ENCODE measurements around the gene PSMD8. TPM values are rescaled to one million over a fixed set of nuclear protein-coding genes. Genes with fewer than 3 reads are reported as not detected.

The PSMD8 gene
- total and polyA plus RNA-seq, 2 of the 8 experiments (the other 6 are each of a cell fraction or from before 2014, with no cell fraction given), result 170 to 486 TPM

DNA sequence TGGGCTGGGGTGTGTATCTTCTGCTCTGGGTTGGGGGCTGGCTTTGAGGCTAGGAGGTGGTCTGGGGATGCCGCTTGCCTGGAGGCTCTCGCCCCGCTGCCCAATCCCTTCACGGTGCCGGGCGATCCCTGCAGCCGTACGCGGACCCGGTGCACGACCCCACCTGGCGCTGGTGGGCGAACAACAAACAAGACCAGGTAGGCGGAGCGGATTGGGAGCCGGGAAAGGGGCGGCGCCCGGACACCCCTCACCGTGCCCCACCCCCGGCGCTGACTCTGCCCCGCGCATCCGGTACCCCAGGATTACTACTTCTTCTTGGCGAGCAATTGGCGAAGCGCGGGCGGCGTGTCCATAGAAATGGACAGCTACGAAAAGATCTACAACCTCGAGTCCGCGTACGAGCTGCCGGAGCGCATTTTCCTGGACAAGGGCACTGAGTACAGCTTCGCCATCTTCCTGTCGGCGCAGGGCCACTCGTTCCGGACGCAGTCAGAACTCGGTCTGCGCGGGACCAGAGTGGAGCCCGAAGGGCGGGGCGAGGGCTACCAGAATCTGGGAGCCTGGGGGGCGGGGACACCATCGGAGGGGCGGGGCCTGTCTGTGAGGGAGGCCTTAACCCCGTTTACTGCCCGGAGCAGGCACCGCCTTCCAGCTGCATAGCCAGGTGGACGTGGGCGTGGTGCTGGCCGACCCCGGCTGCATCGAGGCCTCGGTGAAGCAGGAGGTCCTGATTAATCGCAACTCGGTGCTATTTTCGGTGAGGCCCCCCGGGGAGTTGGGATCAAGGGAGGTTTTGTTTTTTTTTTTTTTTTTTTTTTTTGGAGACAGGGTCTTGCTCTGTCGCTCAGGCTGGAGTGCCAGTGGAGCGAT is 12.1 kb upstream of the PSMD8 start (continued):
- peak; percentile 19 for TF ChIP-seq NRF1 (IDR thresholded peaks at IDR 0.05; ENCODE audit: low read depth, low read length)
- TF ChIP-seq POLR2A (IDR thresholded peaks at IDR 0.05; ENCODE audit: control extremely low read depth in 1 of 2, low read depth in 2 of 2, low read length in 2 of 2), result peak in 1 of 2 experiments; percentile 62; a peak in 2 of 3 replicates
- TF ChIP-seq GABPA (IDR thresholded peaks at IDR 0.05; ENCODE audit: borderline replicate concordance, insufficient read depth, low read length), result no peak
- no peak for TF ChIP-seq RXRA (IDR thresholded peaks at IDR 0.05; ENCODE audit: insufficient read depth, low read depth, low read length)
- peak; percentile 88; the same call in 1 of the 2 replicates for TF ChIP-seq RBBP5 (IDR thresholded peaks at IDR 0.05; ENCODE audit: borderline replicate concordance, low read depth, low read length)
- TF ChIP-seq TCF12 (IDR thresholded peaks at IDR 0.05; ENCODE audit: low read depth, low read length), result no peak
- TF ChIP-seq ASH2L (IDR thresholded peaks at IDR 0.05; ENCODE audit: low read length), result peak; percentile 78
- peak; percentile 63 for TF ChIP-seq TAF7 (optimal IDR thresholded peaks at IDR 0.05; ENCODE audit: borderline replicate concordance, low read depth, low read length)
- no peak for TF ChIP-seq USF2 (IDR thresholded peaks at IDR 0.05; ENCODE audit: low read length)
- no peak for TF ChIP-seq KDM5A (IDR thresholded peaks at IDR 0.05; ENCODE audit: low read length)
- no peak for TF ChIP-seq RFX5 (IDR thresholded peaks at IDR 0.05; ENCODE audit: borderline replicate concordance, low read depth, low read length)
- no peak for TF ChIP-seq SRF (IDR thresholded peaks at IDR 0.05; ENCODE audit: low read depth, low read length)
- peak; percentile 69; the same call in 1 of the 2 replicates for TF ChIP-seq TAF1 (IDR thresholded peaks at IDR 0.05; ENCODE audit: low read depth, low read length)
- 0 out of 2 replicates have a peak, but pooled peaks have one; percentile 25 for TF ChIP-seq CREB1 (IDR thresholded peaks at IDR 0.05)
- TF ChIP-seq CEBPB (IDR thresholded peaks at IDR 0.05; ENCODE audit: low read depth, low read length), result no peak
- TF ChIP-seq SAP30 (IDR thresholded peaks at IDR 0.05; ENCODE audit: insufficient read depth, insufficient replicate concordance, low read length), result peak; percentile 58
- no peak for TF ChIP-seq MAFK (IDR thresholded peaks at IDR 0.05; ENCODE audit: low read depth, low read length)
- TF ChIP-seq SIRT6 (IDR thresholded peaks at IDR 0.05; ENCODE audit: low read length), result no peak
- TF ChIP-seq MAX (IDR thresholded peaks at IDR 0.05), result peak; percentile 33
- TF ChIP-seq TEAD4 (IDR thresholded peaks at IDR 0.05; ENCODE audit: low read depth, low read length), result no peak
- no peak for TF ChIP-seq POU5F1 (IDR thresholded peaks at IDR 0.05; ENCODE audit: low read depth, low read length)
- TF ChIP-seq ATF3 (IDR thresholded peaks at IDR 0.05; ENCODE audit: insufficient read depth, low read depth, low read length), result no peak
- no peak for TF ChIP-seq CHD2 (IDR thresholded peaks at IDR 0.05; ENCODE audit: low read length)
- TF ChIP-seq JUND (IDR thresholded peaks at IDR 0.05; ENCODE audit: low read length), result no peak

Measured in H1 (cell line).